ENCODE results near the gene CINP. TPM values are rescaled to one million over a fixed set of nuclear protein-coding genes. Genes with fewer than 3 reads are reported as not detected.

CINP gene
- total and polyA plus RNA-seq, 2 of the 13 experiments (the other 11 are each of a cell fraction or from before 2014, with no cell fraction given): 32.8 to 42.8 TPM

GRCh38 chr14:102321456-102322422, 41.0 kb downstream of the CINP start (continued):
- TF ChIP-seq ZBTB4 (CRISPR knock-in tag; IDR thresholded peaks at IDR 0.05; ENCODE audit: borderline replicate concordance): no peak
- TF ChIP-seq ZNF75D (CRISPR knock-in tag; IDR thresholded peaks at IDR 0.05; ENCODE audit: borderline replicate concordance): no peak
- 0 out of 2 replicates have a peak, but pooled peaks have one; percentile 42 for TF ChIP-seq NR2C2 (CRISPR knock-in tag; IDR thresholded peaks at IDR 0.05; ENCODE audit: borderline replicate concordance)
- no peak for TF ChIP-seq NONO (IDR thresholded peaks at IDR 0.05)
- 0 out of 2 replicates have a peak, but pooled peaks have one; percentile 7 for TF ChIP-seq NONO (CRISPR knock-in tag; conservative IDR thresholded peaks at IDR 0.05)
- TF ChIP-seq ZNF782 (CRISPR knock-in tag; IDR thresholded peaks at IDR 0.05; ENCODE audit: borderline replicate concordance): no peak
- TF ChIP-seq GZF1 (CRISPR knock-in tag; IDR thresholded peaks at IDR 0.05): no peak
- TF ChIP-seq GMEB1 (CRISPR knock-in tag; IDR thresholded peaks at IDR 0.05; ENCODE audit: borderline replicate concordance): no peak
- TF ChIP-seq HNF4G (IDR thresholded peaks at IDR 0.05; ENCODE audit: borderline replicate concordance, low read depth, low read length): peak; percentile 87
- TF ChIP-seq HNF4G (CRISPR knock-in tag; IDR thresholded peaks at IDR 0.05; ENCODE audit: borderline replicate concordance, low read depth): no peak; the same call in 1 of the 2 replicates
- no peak for TF ChIP-seq ZNF362 (CRISPR knock-in tag; IDR thresholded peaks at IDR 0.05; ENCODE audit: borderline replicate concordance)
- peak; percentile 35; the same call in 1 of the 2 replicates for TF ChIP-seq ZNF263 (CRISPR knock-in tag; IDR thresholded peaks at IDR 0.05)
- TF ChIP-seq TERF1 (CRISPR knock-in tag; IDR thresholded peaks at IDR 0.05): no peak
- TF ChIP-seq FOXP1 (IDR thresholded peaks at IDR 0.05): no peak
- TF ChIP-seq FOXP1 (CRISPR knock-in tag; IDR thresholded peaks at IDR 0.05): peak; percentile 34; the same call in 1 of the 2 replicates
- TF ChIP-seq GPN1 (CRISPR knock-in tag; IDR thresholded peaks at IDR 0.05; ENCODE audit: borderline replicate concordance): no peak
- peak; percentile 54 to 90; a peak in 3 of 4 replicates for TF ChIP-seq EP300 (IDR thresholded peaks at IDR 0.05; ENCODE audit: low read depth in 2 of 2, low read length in 2 of 2)
- peak; percentile 60; the same call in 1 of the 2 replicates for TF ChIP-seq EP300 (CRISPR knock-in tag; IDR thresholded peaks at IDR 0.05; ENCODE audit: borderline replicate concordance)
- TF ChIP-seq NCOA2 (CRISPR knock-in tag; IDR thresholded peaks at IDR 0.05): peak; percentile 84
- TF ChIP-seq ZNF34 (CRISPR knock-in tag; IDR thresholded peaks at IDR 0.05; ENCODE audit: borderline replicate concordance): no peak
- TF ChIP-seq LCORL (IDR thresholded peaks at IDR 0.05): no peak
- 0 out of 2 replicates have a peak, but pooled peaks have one; percentile 8 for TF ChIP-seq LCORL (CRISPR knock-in tag; IDR thresholded peaks at IDR 0.05)
